Measurements from ENCODE around the gene TPRX2. TPM values are rescaled to one million over a fixed set of nuclear protein-coding genes. Genes with fewer than 3 reads are reported as not detected.
A peak's percentile ranks its signal among the peaks of the same experiment; 100 is the strongest.
"Not testable (repeated sequence)": the region's sequence is repeated elsewhere in the genome, so short reads cannot be mapped to it uniquely, and the experiment has no call there.

The TPRX2 gene
- total RNA-seq, 1 donor from 2014 or later, result not detected

DNA sequence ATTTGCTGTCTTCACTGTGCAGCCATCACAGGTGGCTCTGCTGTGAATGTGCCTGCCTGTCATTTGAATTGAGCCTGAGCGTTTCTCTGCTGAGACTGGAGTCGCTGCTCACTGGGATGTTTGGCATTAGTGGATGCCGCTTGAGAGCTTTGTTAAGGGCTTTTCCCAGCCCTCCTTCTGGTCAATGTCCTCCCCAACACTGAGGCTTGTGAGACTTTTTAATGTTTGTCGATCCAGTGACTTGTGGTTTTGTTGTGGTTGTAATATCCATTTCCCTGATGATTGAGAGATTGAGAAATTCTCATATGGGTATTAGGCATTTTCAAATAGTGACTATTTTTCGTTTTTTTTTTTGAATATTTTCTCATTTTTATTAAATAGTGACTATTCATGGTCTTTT is 2.6 kb downstream of the TPRX2 start:
- Mint-ChIP-seq H3K27ac (no peak overlapping the region), H3K36me3 (ENCODE audit: insufficient read depth) (no peaks in the 10 kb centered on the region), H3K27me3 (peaks cover 5% of the 10 kb centered on the region), H3K9me3 (ENCODE audit: low read depth) (peaks cover 3% of the 10 kb centered on the region), H3K4me1 (ENCODE audit: low read depth) (no peaks in the 10 kb centered on the region), H3K4me3 (ENCODE audit: low read depth) (no peak overlapping the region)
- DNase-seq (ENCODE audit: low spot score, unreplicated experiment), result no peak
- TF ChIP-seq, protein P1, sequence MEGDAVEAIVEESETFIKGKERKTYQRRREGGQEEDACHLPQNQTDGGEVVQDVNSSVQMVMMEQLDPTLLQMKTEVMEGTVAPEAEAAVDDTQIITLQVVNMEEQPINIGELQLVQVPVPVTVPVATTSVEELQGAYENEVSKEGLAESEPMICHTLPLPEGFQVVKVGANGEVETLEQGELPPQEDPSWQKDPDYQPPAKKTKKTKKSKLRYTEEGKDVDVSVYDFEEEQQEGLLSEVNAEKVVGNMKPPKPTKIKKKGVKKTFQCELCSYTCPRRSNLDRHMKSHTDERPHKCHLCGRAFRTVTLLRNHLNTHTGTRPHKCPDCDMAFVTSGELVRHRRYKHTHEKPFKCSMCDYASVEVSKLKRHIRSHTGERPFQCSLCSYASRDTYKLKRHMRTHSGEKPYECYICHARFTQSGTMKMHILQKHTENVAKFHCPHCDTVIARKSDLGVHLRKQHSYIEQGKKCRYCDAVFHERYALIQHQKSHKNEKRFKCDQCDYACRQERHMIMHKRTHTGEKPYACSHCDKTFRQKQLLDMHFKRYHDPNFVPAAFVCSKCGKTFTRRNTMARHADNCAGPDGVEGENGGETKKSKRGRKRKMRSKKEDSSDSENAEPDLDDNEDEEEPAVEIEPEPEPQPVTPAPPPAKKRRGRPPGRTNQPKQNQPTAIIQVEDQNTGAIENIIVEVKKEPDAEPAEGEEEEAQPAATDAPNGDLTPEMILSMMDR (IDR thresholded peaks at IDR 0.05; ENCODE audit: unreplicated experiment), result no peak

DNA sequence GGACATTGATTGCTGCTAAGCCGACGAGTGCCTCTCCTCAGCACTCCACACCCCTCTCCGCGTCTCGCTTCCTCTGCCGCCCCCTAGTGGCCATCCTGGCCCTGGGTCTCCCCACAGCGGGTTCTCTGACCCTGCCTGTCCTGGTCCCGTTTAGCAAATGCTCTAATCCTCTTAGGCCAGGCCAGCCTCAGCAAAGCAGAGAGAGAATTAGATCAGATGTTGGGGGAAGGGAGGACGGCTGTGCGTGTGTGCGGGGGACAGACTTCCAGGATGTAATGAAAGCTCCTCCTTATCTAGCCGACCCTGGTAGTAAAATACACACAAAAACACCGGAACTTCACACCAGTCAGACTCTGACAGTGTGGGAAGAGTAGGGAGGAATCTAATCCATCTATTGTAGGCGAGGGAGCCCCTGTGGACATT is 4.5 kb downstream of the TPRX2 start:
- peaks cover 3% of the 10 kb centered on the region for H3K9me3 Mint-ChIP-seq (ENCODE audit: low read depth)
- H3K27ac Mint-ChIP-seq, result no peak overlapping the region
- no peaks in the 10 kb centered on the region for H3K4me1 Mint-ChIP-seq (ENCODE audit: low read depth)
- TF ChIP-seq, protein P1 (IDR thresholded peaks at IDR 0.05; ENCODE audit: unreplicated experiment), result peak; percentile 99
- peaks cover 5% of the 10 kb centered on the region for H3K27me3 Mint-ChIP-seq
- H3K4me3 Mint-ChIP-seq (ENCODE audit: low read depth), result no peak overlapping the region
- H3K36me3 Mint-ChIP-seq (ENCODE audit: insufficient read depth), result no peaks in the 10 kb centered on the region
- DNase-seq (ENCODE audit: low spot score, unreplicated experiment), result peak; percentile 96

DNA sequence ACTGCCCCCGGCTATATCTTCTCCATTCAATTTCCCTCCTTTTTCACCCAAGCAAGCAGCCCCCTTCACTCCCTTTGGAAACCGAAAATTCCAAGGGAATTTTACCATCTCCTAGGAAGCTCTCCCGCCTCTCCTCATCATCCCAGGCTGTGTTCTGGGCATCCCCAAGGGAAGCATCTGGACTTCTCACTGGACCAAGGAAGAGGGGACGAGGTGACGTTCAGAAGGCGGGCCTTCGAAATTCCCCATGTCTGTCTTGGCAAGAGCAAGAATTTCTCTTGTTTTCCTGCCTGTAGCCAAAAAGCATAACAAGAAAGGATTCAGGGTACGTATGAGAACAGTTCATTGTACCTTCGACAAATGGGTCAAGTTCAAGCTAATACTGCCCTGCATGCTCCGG is 6.1 kb downstream of the TPRX2 start:
- H3K27ac Mint-ChIP-seq, result no peak overlapping the region
- no peaks in the 10 kb centered on the region for H3K4me1 Mint-ChIP-seq (ENCODE audit: low read depth)
- H3K4me3 Mint-ChIP-seq (ENCODE audit: low read depth), result no peak overlapping the region
- H3K36me3 Mint-ChIP-seq (ENCODE audit: insufficient read depth), result no peaks in the 10 kb centered on the region
- no peak for DNase-seq (ENCODE audit: low spot score, unreplicated experiment)
- TF ChIP-seq, protein P1 (IDR thresholded peaks at IDR 0.05; ENCODE audit: unreplicated experiment), result no peak
- H3K27me3 Mint-ChIP-seq, result peaks cover 5% of the 10 kb centered on the region
- peaks cover 3% of the 10 kb centered on the region for H3K9me3 Mint-ChIP-seq (ENCODE audit: low read depth)

DNA sequence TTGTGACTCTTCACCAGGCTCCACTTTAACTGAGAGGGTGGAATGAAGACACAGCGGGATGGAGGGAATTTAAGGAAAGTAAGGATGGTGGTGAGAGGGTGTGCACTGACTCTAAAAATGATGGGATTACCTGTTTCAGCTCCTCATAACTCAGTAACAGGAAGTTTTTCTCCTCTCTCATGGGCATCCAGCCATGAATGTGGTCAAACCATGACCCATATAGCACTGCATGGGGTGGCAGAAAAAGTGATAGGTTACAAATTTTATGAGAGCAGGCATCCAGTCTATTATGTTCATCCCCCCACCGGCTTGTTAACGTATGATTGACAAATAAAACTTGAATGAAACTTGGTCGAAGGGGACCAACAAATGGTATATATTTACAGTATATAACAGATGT is 19.9 kb downstream of the TPRX2 start:
- TF ChIP-seq, protein P1 (IDR thresholded peaks at IDR 0.05; ENCODE audit: unreplicated experiment), result no peak
- no peak for DNase-seq (ENCODE audit: low spot score, unreplicated experiment)
- Mint-ChIP-seq H3K4me1 (ENCODE audit: low read depth) (peaks cover 6% of the 10 kb centered on the region), H3K27me3 (no peaks in the 10 kb centered on the region), H3K9me3 (ENCODE audit: low read depth) (peaks cover 3% of the 10 kb centered on the region), H3K27ac (no peak overlapping the region), H3K4me3 (ENCODE audit: low read depth) (no peak overlapping the region), H3K36me3 (ENCODE audit: insufficient read depth) (no peaks in the 10 kb centered on the region)

DNA sequence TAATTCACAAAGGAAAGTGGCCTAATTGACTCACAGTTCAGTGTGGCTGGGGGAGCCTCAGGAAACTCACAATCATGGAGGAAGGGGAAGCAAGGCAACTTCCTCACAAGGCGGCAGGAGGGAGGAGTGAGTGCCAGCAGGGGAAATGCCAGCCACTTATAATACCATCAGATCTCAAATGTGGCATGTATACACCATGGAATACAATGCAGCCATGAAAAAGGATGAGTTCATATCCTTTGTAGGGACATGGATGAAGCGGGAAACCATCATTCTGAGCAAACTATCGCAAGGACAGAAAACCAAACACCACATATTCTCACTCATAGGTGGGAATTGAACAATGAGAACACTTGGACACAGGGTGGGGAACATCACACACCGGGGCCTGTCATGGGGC is 20.4 kb downstream of the TPRX2 start:
- not testable (repeated sequence) for H3K27ac Mint-ChIP-seq; H3K4me3 Mint-ChIP-seq (ENCODE audit: low read depth); H3K36me3 Mint-ChIP-seq (ENCODE audit: insufficient read depth); DNase-seq (ENCODE audit: low spot score, unreplicated experiment); H3K27me3 Mint-ChIP-seq; H3K9me3 Mint-ChIP-seq (ENCODE audit: low read depth); H3K4me1 Mint-ChIP-seq (ENCODE audit: low read depth)

DNA sequence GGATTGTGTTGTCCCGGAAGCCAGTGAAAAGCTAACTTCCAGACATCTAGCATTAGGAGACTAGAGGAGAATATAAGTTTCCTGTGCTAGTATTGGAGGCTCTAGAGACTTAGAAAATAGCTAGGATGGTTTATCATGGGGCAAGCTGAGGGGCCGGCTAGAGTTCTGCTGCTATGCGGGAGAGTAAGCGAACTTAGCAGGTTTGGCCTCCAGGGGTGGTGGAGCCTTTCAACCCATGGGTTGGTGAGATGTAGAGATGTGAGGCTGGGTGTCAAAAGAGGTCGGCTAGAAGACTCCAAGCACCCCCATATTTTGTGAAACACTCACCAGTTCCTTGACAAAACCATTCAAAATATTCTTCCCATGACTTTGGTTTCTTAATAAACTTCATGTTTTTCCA is 22.7 kb downstream of the TPRX2 start:
- Mint-ChIP-seq H3K4me3 (ENCODE audit: low read depth) (no peak overlapping the region), H3K27ac (no peak overlapping the region), H3K36me3 (ENCODE audit: insufficient read depth) (no peaks in the 10 kb centered on the region), H3K27me3 (peaks cover 6% of the 10 kb centered on the region), H3K4me1 (ENCODE audit: low read depth) (peaks cover 18% of the 10 kb centered on the region), H3K9me3 (ENCODE audit: low read depth) (peaks cover 3% of the 10 kb centered on the region)
- DNase-seq (ENCODE audit: low spot score, unreplicated experiment), result no peak
- TF ChIP-seq, protein P1 (IDR thresholded peaks at IDR 0.05; ENCODE audit: unreplicated experiment), result no peak
